Skin epidermis (tissue), 12 donors: ENCODE data around the gene MEIOC.
"Not testable (repeated sequence)": the region's sequence is repeated elsewhere in the genome, so short reads cannot be mapped to it uniquely, and the experiment has no call there.

Experiments used
- H3K27ac ChIP-seq, 21 experiments: fragments of 200-600 bp; sonication (generic) in 11 of 21; one replicate each; pipeline ENCODE4 v1.5.0; 2020; ENCODE audit warnings: mild to moderate bottlenecking in 3 of 21, inconsistent platforms in 2 of 21, moderate library complexity in 2 of 21
- H3K4me3 ChIP-seq, 7 experiments: fragments of 200-600 bp; sonication (generic) in 2 of 7; one replicate each; pipeline ENCODE4 v1.5.0; 2020; ENCODE audit warnings: inconsistent platforms in 2 of 7, mild to moderate bottlenecking in 2 of 7, moderate library complexity in 1 of 7

Gene MEIOC

DNA sequence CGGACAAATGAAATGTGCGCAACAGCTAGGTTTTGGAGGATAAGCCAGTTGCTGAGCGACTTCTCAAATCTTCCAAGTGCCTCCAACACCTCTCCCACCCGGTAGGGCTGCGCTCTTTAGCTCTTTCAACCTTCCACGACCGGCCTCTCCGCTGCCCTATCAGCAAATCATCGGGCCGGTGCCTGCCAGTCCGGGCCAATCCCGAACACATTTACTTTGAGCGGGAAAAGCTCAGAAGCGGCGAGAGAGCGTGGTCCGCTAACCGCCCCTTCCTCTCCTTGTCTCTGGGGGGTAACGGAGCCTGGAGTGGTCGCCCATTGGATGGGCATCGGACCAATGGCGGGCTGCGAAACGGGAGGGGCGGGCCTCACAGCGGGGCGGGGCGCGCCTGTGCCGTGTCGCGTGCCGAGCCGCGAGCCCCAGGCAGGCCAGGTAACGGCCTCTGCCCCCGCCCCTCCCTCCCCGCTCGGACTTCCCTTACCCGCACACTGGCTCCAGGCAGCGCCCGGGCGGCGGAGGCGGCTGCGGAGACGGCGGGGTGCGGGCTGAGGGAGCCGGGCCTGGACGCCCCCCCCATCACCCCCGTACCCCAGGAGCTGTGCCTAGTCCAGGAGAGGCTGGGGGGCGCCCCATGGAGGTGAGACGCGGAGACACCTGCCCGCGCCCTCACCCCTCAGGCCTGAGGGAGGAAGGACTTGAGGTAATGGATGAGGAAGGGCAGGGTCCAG, at the start of gene MEIOC:
Gene MEIOC (plus strand): TSS at position 486 of the 728 bp plus-strand sequence. CDS start 146 bp downstream, at position 632.
- peak within 1 kb of the TSS in 3 of 7 experiments; percentile 4 to 18 (median 7) for H3K4me3 ChIP-seq
- H3K27ac ChIP-seq: no peak within 1 kb of the TSS

DNA sequence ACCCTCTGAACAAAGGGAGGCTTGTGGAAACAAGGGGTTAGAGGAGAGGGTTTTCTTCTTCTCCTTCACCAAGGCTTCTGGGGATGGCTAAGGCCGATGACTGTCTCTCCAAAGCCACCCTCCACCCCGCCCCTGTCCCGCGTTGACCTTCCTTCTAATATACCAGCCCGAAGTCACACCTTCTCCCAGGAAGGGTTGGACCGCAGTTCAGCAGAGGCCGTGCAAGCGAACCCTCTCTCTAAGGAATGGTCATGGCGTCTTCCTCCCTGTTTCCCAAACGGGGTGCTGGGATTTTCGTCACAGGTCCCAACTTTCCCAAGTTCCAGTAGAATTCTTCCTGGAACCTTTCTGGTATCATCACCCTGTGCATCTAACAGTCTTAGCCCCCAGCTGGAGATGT, 49.6 kb upstream of the MEIOC start:
- Histone ChIP-seq H3K27ac (no peak overlapping the region), H3K4me3 (no peak overlapping the region)

GRCh38 chr17:44607836-44608690, 48.2 kb upstream of the MEIOC start:
- Histone ChIP-seq H3K27ac (peak overlapping the region in 3 of 21 experiments; percentile 5 to 59 (median 16)), H3K4me3 (no peak overlapping the region)

- Histone ChIP-seq H3K27ac (peak overlapping the region in 2 of 21 experiments; percentile 16 to 59), H3K4me3 (no peak overlapping the region)
These were observed 47.4 kb upstream of the MEIOC start for GRCh38 chr17:44608727-44609435.

DNA sequence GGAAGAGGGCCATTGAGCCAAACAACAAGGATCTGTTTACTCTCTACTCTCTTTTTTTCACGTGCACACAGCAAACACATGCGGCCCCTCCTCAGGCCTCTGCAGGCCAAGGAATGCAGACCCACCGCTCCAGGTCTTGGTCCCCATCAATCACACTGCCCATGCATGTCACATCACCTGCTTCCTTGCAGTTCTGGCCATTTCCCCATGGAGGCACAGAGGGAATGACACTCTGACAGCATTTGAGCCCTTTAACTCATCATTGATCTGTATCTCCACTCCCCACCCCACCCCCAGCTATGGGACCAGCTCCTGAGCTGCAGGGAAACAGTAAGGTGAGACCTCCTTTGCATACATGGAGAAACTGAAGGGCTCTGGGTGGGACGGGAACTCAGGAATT, 45.9 kb upstream of the MEIOC start:
- peak overlapping the region in 1 of 21 experiments; percentile 22 for H3K27ac ChIP-seq
- no peak overlapping the region for H3K4me3 ChIP-seq

- H3K27ac ChIP-seq: peak overlapping the region in 2 of 21 experiments; percentile 7 to 22
- H3K4me3 ChIP-seq: no peak overlapping the region
These were observed 45.4 kb upstream of the MEIOC start for GRCh38 chr17:44610871-44611270.

GRCh38 chr17:44614862-44615261, 41.4 kb upstream of the MEIOC start:
- no peak overlapping the region for H3K4me3 ChIP-seq
- no peak overlapping the region for H3K27ac ChIP-seq

GRCh38 chr17:44618652-44619051, 37.6 kb upstream of the MEIOC start:
- not testable (repeated sequence) for H3K4me3 ChIP-seq, H3K27ac ChIP-seq

GRCh38 chr17:44623070-44623725, 33.1 kb upstream of the MEIOC start:
- Histone ChIP-seq H3K4me3 (no peak overlapping the region), H3K27ac (no peak overlapping the region)

GRCh38 chr17:44627513-44628242, 28.6 kb upstream of the MEIOC start:
- H3K4me3 ChIP-seq: no peak overlapping the region
- H3K27ac ChIP-seq: peak overlapping the region in 2 of 21 experiments; percentile 7 to 50

DNA sequence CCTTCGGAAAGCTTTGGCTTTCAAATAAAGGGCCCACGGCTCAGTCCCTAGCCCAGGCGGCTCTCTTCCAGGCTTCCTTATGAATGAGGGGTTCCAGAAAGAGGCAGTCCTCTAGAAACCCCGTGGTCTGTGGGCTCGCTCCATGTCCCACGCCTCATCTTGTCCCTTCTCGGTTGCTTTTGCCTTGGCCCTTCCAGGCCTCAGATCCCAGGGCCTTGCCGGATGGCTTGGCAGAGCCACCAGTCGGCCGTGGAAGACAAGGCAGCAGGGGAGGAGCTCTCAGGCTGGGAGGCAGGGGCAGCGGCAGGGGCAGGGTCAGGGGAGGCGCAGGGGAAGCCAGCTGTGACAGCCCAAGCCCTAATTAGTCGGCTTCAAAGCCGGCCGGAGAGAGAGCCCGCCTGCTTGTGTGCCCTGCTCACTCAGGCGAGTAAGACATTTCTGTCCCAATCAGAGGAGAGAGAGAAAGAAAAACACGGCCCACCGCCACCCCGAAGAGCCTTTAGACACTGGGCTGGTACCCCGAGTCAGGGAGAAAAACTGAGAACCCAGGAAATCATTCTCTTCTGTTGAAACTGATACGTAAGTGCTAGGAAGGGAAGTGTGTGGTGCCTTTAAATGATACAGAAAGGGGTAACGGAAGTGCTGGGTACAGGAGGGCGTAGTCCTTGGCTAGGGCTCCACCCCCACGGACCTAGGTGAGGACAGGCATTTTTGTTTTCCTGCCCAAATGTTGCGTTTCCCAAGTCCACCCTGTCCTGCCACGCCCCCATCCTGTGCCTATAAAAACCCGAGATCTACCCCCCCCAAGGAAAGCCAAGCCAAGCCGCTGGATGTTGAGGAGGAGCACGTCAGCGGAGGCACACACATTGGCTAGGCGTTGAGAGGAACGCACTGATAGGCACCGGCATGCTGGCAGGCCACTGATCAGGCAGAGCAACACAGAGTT, 27.8 kb upstream of the MEIOC start:
- no peak overlapping the region for H3K4me3 ChIP-seq
- peak overlapping the region in 4 of 21 experiments; percentile 7 to 50 (median 26) for H3K27ac ChIP-seq

- H3K27ac ChIP-seq: no peak overlapping the region
- H3K4me3 ChIP-seq: no peak overlapping the region
These were observed 27.0 kb upstream of the MEIOC start for GRCh38 chr17:44629314-44629713.

- H3K4me3 ChIP-seq: no peak overlapping the region
- no peak overlapping the region for H3K27ac ChIP-seq
These were observed 25.6 kb upstream of the MEIOC start for GRCh38 chr17:44630703-44631102.

- Histone ChIP-seq H3K27ac (no peak overlapping the region), H3K4me3 (no peak overlapping the region)
These were observed 22.3 kb upstream of the MEIOC start for GRCh38 chr17:44633998-44634397.

DNA sequence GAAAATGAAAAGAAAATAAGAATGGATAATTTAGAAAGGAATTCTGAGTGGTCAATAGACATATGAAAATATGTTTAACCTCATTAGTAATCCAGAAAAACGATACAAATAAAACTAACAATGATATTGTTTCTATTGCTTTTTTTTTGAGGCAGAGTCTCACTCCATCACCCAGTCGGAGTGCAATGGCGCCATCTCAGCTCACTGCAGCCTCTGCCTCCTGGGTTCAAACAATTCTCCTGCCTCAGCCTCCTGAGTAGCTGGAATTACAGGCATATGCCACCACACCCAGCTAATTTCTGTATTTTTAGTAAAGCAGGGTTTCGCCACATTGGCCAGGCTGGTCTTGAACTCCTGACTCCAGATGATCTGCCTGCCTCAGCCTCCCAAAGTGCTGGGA, 21.9 kb upstream of the MEIOC start:
- not testable (repeated sequence) for H3K4me3 ChIP-seq

DNA sequence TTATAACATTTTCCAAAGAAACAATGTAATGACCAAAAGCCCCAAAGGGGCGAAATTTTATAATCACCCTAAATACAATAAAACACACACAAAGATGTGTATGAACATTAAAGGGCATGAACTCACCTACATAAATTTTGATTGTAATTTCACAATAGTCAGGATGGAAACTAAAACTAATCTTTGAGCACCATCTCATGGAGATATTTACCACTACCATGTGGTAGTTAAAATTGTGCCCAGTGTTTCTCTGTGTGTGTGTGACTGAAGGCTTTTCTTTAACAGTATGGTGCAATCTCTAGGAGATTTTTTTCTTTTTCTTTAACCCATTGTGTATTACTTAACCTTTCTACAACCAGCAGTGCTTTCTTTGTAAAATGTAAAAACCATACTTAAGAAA, 19.7 kb upstream of the MEIOC start:
- Histone ChIP-seq H3K4me3 (no peak overlapping the region), H3K27ac (no peak overlapping the region)

More for the DNA sequence above, 21.9 kb upstream of the MEIOC start:
- H3K27ac ChIP-seq: not testable (repeated sequence)

- no peak overlapping the region for H3K4me3 ChIP-seq
- no peak overlapping the region for H3K27ac ChIP-seq
These were observed 19.2 kb upstream of the MEIOC start for GRCh38 chr17:44637066-44637465.

GRCh38 chr17:44642834-44643233, 13.4 kb upstream of the MEIOC start:
- Histone ChIP-seq H3K27ac (no peak overlapping the region), H3K4me3 (no peak overlapping the region)
